Measurements from ENCODE around the gene IMP3. TPM values are rescaled to one million over a fixed set of nuclear protein-coding genes. Genes with fewer than 3 reads are reported as not detected.

IMP3 gene
- total and polyA plus RNA-seq, 4 donors = 45.2 to 94.8 (median 69.6) TPM

DNA sequence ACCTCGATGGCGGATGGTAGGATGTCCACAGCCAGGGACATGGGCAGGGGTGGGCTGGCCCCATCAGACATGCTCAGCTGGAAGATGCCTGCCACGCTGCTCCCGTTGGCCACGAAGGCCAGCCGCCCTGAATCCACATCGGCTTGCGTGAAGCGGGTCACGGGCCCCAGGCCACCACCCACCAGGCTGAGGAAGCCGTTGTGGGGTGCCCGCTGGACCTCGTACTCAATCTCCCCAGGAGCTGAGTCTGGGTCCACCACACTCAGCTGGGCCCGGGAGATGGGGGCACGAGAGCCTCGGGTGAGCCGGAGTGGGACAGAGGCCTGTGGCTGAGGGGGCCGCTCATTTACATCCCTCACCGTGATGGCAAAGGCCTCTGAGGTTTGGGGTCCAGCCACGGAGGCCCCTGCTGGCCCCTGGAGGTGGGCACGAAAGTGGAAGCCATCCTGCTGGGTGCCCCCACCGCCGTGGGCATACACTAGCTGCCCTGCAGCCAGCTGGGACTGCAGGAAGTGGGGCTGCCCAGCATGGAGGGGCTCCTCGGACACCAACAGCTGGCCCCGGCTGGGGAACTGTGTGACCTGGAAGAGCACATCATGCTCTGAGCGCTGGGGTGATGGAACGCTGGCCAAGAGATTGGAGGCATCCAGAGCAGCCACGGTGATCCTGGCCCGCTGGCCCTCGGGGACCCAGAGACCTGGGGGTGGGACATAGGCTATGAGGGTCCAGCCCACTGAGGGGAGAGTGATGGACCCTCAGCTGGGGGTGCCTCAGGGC, 36.9 kb upstream of the IMP3 start:
- H3K36me3 ChIP-seq (ENCODE audit: control insufficient read depth in 4 of 4, insufficient read depth in 3 of 4, low read depth in 1 of 4, low read length in 3 of 4) = no peaks in the 10 kb centered on the region
- no peaks in the 10 kb centered on the region for H3K27me3 ChIP-seq (ENCODE audit: control insufficient read depth in 4 of 4, insufficient read depth in 4 of 4, low read length in 3 of 4)
- no peak overlapping the region for H3K9ac ChIP-seq (ENCODE audit: low read depth in 1 of 2, low read length in 2 of 2)
- peaks cover 0 to 2% (median under 1%) of the 10 kb centered on the region in 4 donors for H3K4me1 ChIP-seq (ENCODE audit: control insufficient read depth in 4 of 4, insufficient read depth in 4 of 4, low read length in 3 of 4)
- TF ChIP-seq JUND (IDR thresholded peaks at IDR 0.05) (no peak), GABPA (IDR thresholded peaks at IDR 0.05 in 1 of 2, conservative IDR thresholded peaks at IDR 0.05 in 1 of 2) (no peak), YY1 (IDR thresholded peaks at IDR 0.05) (no peak), RXRA (IDR thresholded peaks at IDR 0.05) (no peak), EGR1 (IDR thresholded peaks at IDR 0.05; ENCODE audit: low read depth in 2 of 2) (no peak), HNF4G (IDR thresholded peaks at IDR 0.05) (no peak), TAF1 (conservative IDR thresholded peaks at IDR 0.05) (no peak), FOXA2 (IDR thresholded peaks at IDR 0.05) (no peak), HNF4A (conservative IDR thresholded peaks at IDR 0.05) (no peak), NR2F2 (IDR thresholded peaks at IDR 0.05) (no peak), SP1 (IDR thresholded peaks at IDR 0.05) (no peak), FOXA1 (IDR thresholded peaks at IDR 0.05) (no peak), RAD21 (IDR thresholded peaks at IDR 0.05) (no peak)
- TF ChIP-seq, protein P1, sequence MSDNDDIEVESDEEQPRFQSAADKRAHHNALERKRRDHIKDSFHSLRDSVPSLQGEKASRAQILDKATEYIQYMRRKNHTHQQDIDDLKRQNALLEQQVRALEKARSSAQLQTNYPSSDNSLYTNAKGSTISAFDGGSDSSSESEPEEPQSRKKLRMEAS (IDR thresholded peaks at IDR 0.05) = no peak
- TF ChIP-seq, protein P2, sequence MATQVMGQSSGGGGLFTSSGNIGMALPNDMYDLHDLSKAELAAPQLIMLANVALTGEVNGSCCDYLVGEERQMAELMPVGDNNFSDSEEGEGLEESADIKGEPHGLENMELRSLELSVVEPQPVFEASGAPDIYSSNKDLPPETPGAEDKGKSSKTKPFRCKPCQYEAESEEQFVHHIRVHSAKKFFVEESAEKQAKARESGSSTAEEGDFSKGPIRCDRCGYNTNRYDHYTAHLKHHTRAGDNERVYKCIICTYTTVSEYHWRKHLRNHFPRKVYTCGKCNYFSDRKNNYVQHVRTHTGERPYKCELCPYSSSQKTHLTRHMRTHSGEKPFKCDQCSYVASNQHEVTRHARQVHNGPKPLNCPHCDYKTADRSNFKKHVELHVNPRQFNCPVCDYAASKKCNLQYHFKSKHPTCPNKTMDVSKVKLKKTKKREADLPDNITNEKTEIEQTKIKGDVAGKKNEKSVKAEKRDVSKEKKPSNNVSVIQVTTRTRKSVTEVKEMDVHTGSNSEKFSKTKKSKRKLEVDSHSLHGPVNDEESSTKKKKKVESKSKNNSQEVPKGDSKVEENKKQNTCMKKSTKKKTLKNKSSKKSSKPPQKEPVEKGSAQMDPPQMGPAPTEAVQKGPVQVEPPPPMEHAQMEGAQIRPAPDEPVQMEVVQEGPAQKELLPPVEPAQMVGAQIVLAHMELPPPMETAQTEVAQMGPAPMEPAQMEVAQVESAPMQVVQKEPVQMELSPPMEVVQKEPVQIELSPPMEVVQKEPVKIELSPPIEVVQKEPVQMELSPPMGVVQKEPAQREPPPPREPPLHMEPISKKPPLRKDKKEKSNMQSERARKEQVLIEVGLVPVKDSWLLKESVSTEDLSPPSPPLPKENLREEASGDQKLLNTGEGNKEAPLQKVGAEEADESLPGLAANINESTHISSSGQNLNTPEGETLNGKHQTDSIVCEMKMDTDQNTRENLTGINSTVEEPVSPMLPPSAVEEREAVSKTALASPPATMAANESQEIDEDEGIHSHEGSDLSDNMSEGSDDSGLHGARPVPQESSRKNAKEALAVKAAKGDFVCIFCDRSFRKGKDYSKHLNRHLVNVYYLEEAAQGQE (IDR thresholded peaks at IDR 0.05) = no peak
- TF ChIP-seq, protein P3, sequence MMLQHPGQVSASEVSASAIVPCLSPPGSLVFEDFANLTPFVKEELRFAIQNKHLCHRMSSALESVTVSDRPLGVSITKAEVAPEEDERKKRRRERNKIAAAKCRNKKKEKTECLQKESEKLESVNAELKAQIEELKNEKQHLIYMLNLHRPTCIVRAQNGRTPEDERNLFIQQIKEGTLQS (IDR thresholded peaks at IDR 0.05) = no peak
- TF ChIP-seq, protein P4, sequence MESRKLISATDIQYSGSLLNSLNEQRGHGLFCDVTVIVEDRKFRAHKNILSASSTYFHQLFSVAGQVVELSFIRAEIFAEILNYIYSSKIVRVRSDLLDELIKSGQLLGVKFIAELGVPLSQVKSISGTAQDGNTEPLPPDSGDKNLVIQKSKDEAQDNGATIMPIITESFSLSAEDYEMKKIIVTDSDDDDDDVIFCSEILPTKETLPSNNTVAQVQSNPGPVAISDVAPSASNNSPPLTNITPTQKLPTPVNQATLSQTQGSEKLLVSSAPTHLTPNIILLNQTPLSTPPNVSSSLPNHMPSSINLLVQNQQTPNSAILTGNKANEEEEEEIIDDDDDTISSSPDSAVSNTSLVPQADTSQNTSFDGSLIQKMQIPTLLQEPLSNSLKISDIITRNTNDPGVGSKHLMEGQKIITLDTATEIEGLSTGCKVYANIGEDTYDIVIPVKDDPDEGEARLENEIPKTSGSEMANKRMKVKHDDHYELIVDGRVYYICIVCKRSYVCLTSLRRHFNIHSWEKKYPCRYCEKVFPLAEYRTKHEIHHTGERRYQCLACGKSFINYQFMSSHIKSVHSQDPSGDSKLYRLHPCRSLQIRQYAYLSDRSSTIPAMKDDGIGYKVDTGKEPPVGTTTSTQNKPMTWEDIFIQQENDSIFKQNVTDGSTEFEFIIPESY (IDR thresholded peaks at IDR 0.05) = no peak
- TF ChIP-seq, protein P5, sequence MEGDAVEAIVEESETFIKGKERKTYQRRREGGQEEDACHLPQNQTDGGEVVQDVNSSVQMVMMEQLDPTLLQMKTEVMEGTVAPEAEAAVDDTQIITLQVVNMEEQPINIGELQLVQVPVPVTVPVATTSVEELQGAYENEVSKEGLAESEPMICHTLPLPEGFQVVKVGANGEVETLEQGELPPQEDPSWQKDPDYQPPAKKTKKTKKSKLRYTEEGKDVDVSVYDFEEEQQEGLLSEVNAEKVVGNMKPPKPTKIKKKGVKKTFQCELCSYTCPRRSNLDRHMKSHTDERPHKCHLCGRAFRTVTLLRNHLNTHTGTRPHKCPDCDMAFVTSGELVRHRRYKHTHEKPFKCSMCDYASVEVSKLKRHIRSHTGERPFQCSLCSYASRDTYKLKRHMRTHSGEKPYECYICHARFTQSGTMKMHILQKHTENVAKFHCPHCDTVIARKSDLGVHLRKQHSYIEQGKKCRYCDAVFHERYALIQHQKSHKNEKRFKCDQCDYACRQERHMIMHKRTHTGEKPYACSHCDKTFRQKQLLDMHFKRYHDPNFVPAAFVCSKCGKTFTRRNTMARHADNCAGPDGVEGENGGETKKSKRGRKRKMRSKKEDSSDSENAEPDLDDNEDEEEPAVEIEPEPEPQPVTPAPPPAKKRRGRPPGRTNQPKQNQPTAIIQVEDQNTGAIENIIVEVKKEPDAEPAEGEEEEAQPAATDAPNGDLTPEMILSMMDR (IDR thresholded peaks at IDR 0.05; ENCODE audit: low read depth, low read length, missing input control) = no peak
- no peak overlapping the region for H3K27ac ChIP-seq (ENCODE audit: low read depth in 1 of 2, low read length in 2 of 2)
- no peaks in the 10 kb centered on the region for H3K9me3 ChIP-seq (ENCODE audit: control insufficient read depth in 4 of 4, low read length in 3 of 4)
- H3K4me3 ChIP-seq (ENCODE audit: low read depth in 1 of 3, low read length in 3 of 3) = no peak overlapping the region
- 92% methylated on average over 30 of the region's 30 CpGs for WGBS
- DNase-seq (ENCODE audit: low spot score) = no peak
